GM04503 (cell line): ENCODE data around the gene ALKBH6.

Experiments
- DNase-seq: peaks from one replicate; pipeline ENCODE4 v3.0.0-alpha.2; 2012; ENCODE audit warnings: low read depth

ALKBH6 gene

DNA sequence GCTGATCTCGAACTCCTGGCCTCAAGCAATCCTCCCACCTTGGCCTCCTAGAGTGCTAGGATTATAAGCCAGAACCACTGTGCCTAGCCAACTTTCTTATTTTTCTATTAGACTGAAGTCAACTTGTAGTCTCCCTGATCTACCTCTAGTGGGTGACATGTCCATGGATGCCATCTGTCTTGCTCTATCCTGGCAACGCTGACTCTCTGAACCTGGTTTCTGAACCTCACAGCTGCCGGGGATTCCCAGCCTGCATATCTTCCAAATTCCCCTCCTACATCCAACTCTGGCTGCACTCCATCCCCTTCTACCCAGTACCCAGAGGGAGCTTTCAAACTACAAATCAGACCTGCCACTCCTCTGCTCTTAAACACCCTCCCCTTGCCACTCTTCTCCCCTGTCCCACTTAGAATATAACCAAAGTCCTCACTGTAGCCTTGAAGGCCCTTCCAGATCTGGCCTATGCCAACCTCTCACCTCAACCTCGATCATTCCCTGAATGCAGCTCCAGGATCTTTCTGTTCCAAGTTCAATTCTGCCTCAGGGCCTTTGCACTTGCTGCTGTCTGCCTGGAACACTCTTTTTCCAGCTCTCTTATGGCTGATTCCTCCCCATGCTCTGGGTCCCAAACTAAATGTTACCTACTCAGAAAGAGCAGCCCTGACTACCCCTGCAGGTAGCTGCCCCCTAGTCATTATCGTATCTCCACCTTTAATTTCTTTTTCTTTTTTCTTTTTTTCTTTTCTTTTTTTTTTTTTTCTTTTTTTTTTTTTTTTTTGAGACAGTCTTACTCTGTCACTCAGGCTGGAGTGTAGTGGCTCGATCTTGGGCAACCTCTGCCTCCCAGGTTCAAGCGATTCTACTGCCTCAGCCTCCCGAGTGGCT, 16.5 kb upstream of the ALKBH6 start:
- no peak for DNase-seq

DNA sequence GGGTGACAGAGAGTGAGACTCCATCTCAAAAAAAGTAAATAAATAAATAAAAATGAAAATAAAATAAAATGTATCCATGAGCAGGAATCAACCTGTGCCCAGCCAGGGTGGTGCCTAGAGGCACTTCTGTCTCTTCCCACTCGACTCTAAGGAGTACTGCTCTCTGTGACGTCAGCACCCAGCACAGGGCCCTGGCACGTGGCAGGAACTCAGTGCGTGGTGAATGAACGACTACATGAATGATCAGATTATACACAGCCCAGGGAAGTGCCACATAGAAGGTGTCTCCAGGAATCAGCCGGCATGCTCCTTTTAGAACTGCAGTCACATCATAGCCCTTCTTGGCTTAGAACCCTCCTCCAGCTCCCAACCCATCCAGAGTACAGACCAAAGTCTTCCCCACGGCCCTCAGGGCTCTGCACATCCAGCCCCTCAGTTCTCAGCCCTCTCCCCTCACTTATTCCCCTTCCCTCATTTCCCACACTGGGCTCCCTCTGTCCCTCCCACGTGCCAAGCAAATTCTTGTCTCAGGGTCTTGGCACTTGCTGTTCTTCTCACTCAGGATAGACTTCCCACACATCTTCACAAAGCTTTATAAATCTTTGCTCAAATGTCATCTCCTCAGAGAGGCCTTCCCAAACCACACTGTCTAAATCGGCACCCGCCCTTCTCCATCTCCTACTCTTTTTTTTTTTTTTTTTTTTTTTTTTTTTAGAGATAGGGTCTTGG, 14.5 kb upstream of the ALKBH6 start:
- DNase-seq, result no peak

DNA sequence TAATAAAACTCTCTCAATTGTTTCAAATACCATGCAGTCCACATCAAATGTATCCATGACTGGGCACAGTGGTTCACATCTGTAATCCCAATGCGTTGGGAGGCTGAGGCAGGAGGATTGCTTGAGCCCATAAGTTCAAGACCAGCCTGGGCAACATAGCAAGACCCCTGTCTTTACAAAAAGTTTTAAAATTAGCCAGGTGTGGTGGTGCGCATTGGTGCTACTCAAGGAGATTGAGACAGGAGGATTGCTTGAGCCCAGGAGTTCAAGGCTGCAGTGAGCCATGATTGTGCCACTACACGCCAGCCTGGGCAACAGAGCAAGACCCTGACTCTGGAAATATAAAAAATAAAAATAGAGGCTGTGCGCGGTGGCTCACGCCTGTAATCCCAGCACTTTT, 13.7 kb upstream of the ALKBH6 start:
- DNase-seq, result no peak

DNA sequence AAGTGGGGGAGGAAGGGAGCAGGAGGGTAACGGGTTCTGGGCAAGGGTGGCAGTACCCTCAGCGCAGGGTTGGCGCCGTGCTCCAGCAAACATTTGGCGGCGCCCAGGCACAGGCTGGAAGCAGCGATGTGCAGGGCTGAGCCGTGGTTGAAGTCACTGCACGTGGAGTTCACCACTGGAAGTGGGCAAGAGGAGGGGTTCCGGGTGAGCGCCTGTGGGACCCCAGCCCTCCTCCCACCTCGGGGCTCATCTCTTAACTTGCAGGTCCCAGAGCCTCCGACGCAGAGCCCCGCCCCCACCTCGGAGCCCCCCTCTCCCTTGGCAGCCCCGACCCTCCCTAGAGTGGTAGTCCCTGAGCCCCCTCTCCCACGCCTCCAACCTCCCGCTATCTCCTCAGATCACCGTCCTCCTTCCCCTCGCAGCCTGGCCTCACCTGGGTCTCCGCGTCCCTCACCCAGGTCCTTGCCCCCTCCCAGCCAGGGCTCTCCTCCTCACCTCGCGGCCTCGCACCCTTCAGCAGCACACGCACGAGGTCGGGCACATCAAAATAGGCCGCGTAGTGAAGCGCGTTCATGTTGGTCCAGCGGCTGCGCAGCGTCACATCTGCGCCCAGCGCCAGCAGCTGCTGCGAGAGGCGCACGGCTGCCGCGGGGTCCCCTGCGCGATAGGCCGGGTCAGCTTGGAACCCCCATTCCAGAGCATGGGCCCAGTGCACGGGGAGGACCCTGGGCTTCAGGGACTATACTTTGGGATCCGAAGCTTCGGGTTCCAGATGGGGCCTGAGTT, 12.3 kb upstream of the ALKBH6 start:
- DNase-seq, result no peak

DNA sequence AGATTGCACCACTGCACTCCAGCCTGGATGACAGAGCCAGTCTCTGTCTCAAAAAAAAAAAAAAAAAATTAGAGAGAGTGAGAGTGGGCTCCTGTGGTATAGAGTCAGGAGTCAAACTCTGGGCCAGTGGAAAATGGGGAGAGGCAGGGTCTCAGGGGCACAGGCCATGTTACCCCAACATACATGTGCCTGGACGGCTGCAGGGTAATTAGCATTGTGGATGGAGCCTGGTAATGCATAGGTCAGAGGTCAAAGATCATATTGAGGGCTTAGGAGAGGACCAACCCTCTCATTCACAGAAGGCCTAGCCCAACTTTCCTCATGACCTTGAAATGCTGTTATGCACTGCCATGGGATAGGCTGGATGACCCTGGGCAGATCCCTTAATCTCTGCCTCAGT, 11.5 kb upstream of the ALKBH6 start:
- DNase-seq, result no peak

DNA sequence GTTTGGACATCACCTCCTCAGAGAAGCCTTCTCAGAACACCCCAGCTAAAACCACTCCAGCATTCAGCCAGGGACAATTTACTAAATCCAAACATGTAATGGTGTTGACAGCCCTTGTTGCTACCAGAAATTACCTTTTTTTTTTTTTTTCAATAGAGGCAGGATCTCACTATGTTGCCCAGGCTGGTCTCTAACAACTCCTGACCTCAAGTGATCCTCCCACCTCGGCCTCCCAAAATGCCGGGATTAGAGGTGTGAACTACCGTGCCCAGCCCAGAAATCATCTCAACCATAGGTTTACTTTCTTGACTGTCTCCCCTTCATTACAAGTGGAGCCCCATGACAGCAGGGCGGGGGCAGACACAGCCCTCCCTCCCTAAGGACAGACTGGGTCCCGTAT, 9.4 kb upstream of the ALKBH6 start:
- DNase-seq, result no peak

DNA sequence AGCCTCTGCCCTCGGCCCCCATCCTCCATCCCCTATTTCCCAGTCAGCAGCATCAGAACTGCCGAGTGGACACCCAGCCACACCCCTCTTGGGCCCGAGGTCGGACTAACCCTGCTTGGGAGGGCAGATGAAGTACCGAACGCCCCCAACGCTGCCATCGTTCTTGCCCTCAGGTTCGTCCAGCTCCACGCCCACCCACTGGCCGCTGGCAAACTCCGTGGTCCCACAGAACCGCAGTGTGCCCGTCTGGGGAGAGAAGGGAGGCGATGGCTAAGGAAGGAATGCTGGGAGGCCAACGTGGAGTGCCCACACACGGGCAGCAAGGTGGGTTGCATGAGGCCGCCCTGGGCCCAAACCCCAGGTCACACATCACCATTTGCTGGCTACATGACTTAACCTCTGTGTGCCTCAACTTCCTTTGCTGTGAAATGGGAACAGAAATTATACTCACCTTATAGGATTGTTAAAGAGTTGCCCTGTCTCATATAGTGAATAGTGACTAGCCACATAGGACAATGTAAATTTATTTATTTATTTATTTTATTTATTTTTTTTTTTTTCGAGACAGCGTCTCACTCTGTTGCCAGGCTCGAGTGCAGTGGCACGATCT, 5.2 kb upstream of the ALKBH6 start:
- DNase-seq, result no peak

DNA sequence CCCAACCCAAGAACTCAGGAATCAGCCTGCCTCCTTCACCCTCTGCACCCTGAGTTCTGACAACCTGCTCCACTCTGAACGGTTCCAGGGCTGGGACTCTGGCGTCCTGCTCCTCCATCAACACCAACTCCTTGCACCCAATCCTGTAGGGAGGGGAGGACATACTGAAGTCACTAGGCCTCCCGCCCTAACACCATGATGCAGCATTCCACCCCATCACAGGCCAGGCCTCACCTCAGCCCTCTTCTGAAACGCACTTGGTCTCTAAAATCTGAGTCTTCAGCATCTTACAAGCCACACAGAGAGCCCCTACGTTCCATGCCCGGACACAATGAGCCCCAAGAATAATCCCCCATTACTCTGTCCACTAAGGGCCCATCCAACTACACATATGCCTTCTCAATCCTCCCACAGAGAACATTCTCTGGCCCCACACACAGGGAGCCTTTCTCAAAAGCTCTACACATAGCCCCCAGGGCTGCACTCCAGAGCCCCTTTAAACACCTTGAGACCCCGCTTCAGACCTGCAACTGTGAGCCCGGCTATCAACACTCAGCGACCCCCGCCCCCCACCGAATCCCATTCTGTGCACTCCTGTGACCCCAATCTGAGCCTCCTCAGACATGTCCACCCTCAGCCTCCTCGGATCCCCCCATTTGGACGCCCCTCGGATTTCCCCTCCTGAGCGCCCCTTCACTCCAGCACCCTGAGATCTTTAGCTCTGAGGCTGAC, 567 bp downstream of the ALKBH6 start:
- DNase-seq, result no peak

DNA sequence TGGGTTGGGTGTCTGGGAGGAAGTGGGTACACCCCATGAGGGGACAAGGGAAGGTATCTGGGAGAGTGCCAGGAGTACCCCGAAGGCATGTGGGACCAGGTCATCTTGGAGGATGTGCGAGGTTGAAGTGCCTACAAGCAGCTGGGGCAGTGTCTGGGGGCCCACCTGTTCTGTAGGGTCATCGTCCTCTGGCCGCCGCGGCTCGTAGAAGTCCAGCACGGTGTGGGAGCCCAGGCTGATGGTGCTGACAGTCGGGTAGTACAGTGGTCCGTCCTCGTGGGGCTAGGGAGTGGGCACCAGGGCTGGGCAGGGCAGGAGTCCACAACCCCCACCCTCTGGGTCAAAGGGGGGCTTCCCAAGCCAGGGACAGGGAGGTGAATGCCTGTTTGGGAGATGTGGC, 3.6 kb downstream of the ALKBH6 start:
- DNase-seq, result no peak

DNA sequence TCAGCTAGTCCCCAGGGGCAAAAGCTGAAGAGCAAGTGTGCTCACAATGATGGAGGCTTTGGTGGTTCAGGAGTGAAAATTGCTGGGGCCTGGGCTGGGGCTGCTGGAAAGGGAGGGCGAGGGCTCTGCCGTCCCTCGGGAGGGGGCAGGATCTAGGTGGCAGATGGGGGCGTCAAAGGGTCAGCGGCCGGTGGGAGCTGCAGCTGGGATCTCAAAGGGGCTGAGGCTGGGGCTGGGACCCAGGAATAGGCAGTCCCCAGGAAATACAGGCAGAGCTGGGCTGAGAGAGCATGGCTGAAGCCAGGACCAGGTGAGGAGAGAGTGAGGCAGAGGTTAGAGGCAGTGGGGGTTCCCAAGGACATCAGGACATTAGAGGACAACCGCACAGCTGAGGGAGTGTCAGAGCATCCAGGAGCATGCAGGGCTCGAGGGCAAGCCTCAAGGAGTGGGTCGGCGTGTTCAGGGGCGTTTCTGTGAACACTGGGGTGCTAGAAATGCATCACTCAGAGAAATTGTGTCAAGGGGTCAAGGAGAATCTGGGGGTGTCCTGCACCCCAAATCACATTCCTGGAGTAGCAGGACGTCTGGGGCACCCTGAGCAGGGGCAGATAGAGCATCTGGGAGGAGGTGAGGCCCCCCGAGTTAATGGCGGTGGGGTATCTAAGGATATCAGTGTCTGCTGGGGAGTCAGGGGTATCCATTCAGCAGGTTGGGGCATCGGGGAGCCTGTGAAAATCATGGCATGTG, 4.2 kb downstream of the ALKBH6 start:
- no peak for DNase-seq

DNA sequence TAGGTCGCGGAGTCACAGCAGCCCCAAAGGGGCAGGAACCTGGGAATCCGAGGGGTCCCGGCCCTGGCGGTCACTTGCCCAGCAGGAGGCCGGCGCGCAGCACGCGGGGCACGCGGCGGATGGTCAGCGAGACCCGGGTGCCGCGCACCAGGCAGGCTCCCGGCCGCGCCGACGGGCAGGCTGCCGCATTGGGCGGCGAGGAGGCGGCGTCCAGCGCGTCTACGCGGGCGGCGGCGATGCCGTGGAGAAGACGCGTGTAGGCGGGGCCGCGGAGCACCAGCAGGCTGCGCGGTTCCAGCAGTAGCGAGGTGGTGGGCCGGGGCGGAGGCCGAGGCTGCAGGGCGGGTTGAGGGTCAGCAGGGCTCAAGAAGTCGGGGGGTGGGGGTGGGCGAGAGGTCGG, 4.8 kb downstream of the ALKBH6 start:
- DNase-seq, result no peak

DNA sequence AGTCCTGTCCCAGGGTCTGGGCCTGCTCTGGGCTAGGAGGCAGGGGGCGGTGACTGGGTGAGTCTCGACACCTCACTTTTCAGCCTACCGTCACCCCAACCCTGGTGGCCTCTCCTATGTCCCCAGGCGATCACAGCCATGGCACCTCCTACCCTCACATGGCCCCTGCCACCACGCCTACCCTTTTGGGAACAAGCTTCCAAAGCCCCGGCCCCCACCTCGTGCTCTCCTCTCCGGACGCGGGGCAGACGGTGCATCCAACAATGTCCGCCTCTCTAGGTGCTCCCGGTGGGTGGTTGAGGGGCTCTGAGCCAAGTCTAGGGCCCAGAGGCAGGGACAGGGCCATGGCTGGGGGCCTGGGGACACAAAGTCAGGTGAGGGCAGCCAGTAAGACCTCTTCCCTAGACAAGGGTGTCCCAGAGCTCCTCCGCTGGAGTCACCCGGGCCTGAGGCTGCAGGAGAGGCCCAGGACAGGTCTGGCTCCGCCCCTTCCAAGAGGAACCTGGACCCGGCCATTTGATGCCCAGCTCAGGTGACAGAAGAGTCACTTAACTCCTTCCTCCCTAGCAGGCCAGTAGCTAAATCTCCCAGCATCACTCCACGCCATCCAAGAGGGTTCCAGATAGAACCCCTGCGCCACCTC, 5.6 kb downstream of the ALKBH6 start, which contains the start of gene SYNE4:
Gene SYNE4 (minus strand): TSS at position 478 of the 643 bp plus-strand sequence. CDS start 132 bp downstream, at position 346.
- no peak for DNase-seq

DNA sequence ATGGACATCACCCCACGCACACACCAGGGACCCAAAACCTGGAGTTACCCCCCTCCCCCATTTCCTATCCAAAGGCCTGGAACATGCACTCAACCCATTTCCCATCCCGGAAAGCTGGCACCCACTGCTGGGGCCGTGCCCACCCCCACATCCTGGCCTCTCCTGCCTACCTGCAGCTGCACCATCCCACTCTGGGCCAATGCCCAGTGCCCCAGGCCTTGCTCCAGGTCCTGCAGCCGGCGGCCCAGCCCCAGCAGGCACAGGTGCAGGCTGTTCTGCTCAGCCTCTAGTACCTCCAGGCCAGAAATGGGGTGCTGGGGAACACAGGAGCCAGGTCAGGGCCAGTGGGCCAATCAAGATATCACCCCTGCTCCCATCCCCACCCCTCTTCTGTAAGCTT, 7.1 kb downstream of the ALKBH6 start:
- DNase-seq, result no peak

DNA sequence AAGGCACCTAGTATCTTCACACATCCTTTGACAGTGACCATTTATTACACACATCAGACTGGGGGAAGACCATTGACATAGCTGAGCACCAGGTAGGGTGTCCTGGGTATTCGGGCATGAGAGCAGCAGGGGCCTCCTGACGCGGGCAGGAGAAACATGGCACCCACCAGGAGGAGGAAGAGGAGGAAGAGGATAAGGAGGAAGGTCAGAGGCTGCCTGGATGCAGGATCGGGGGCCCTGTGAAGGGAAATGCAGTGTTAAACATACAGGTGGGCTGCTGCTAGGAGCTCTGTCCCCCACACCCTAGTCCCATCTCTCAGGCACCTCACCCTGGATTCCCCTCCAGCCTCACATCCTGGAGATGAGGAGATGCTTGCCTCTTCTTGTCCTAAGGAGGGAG, 10.7 kb downstream of the ALKBH6 start:
- no peak for DNase-seq

DNA sequence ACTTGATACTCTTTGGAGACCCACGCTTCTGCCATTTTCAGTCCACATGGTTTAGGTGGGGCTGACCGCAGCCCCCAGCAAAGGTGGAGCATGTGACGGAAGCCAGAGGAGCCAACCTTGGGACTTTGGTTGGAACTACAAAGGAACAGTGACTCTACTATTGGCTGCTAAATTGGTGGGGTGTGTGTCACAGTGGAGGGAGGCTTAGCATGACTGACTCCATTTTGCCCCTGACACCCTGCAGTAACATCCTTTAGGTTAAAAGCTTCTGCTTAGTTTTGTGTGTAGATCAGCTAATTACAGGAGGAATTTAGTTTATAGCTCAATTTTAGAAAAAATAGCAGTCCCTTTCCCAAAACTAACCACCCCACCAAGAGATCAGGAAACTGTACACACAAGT, 12.4 kb downstream of the ALKBH6 start:
- no peak for DNase-seq

DNA sequence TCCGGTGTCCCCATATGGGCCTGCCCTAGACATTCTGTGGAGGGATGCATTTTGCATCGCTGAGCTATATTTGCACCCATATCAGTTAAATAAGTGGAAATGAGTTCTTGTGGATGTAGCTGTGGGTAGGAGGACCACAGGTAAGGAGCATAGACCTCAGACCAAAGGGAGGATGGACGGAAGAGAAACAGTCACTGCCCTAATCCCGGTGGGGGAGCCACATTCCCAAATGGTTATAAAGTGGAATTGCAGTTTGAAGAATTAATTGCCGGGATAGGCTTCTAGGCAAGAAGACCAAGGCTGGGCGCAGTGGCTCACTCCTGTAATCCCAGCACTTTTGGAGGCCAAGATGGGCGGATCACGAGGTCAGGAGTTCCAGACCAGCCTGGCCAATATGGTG, 17.2 kb downstream of the ALKBH6 start:
- DNase-seq, result no peak

DNA sequence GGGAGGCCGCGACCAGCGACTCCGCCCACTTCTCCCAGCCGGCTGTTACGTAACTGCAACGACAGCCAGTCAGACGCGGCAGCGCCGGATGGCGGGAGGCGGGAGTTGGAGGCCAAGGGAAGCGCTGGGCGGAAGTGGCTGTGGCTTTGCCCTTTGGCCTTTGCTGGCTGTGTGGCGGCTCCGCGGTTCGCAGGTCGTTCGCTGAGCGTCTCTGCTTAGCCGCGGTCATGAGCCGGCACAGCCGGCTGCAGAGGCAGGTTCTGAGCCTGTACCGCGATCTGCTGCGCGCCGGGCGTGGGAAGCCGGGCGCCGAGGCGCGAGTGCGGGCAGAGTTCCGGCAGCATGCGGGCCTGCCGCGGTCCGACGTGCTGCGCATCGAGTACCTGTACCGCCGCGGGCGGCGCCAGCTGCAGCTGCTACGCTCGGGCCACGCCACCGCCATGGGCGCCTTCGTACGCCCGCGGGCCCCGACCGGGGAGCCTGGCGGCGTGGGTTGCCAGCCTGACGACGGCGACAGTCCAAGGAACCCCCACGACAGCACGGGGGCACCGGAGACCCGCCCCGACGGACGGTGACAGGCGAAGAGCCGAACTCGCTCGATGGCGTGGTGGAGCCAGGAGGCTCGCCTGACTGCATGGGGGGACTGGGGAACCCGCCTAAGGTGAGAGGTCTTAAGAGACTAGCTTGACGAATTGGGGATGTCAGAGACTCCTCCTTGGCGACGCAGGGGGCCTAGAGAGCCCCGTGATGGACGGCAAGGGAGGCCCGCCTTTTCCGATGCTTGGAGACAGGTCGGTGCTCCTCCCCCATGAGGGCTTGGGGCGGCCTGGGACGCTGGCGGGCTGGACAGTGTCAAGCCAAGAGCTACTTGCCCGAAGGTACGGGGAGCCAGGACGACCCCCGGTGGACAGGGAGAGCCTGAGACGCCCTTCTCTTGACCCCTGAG, 18.7 kb downstream of the ALKBH6 start, which contains the start of gene SDHAF1:
Gene SDHAF1 (plus strand): TSS at position 141 of the 946 bp plus-strand sequence. CDS start 87 bp downstream, at position 228.
- DNase-seq, result peak; percentile 47

DNA sequence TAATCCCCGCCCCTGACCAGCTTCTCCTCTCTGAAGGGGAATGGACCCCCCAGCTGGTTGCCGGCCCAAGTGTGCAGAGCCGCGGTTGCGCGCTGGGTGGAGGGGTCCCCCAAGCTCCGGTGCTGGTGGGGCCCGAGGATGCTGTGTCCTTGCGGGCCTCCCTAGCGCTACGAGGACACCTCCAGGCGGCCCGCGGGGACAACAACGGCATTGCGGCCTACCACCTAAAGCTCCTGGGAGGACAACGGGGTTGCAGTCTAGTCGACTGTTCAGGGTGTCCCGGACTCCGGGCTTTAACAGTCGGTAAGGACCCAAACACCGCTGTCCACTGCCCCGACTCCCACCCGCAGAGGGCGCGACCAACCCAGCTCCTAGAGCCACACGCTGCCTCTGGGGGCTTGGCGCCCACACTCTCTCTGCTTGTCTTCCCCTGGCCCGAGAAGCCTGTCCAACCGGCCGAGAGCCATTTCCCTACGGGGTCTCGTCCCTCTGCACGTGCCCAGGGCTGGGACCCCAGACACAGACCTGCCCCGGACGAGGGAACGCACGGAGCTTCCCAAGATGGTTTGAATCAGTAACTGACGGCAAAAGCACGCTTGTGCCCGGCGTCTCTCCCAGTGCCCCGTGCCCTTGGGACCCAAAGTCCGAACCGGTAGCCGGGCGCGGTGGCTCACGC, 20.0 kb downstream of the ALKBH6 start:
- DNase-seq, result no peak
